ENCODE results near the gene C12orf57.

DNA sequence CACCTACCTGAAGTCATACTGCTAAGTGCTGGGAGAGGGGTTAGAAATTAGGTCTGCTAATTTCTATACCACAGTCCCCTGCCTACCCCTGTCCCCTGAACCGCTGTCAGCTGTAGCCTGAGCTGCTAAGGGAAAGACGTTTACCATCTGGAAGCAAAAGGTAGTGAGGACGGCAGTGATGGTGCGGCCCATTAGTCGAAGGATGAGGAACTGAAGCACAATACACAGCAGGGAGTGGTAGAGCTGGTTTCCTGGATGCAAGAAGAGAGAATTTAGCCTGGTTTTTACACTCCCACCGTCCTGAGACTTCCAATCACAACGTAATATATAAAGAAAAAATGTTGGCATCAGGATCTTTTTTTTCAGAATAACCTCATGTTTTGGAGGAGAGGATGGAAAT is 38.7 kb downstream of the C12orf57 start:
- TF ChIP-seq CTCF (IDR thresholded peaks at IDR 0.05) (no peak), POLR2A (IDR thresholded peaks at IDR 0.05) (no peak)
